Ishikawa (cell line): ENCODE data around the gene NTNG1.

Experiments
- CEBPB ChIP-seq: IDR thresholded peaks from 2 replicates; pipeline ENCODE4 v1.6.1; 2012
- CREB1 ChIP-seq: IDR thresholded peaks from 2 replicates; pipeline ENCODE4 v1.6.1; 2012; ENCODE audit warnings: low read depth
- EGR1 ChIP-seq: IDR thresholded peaks from 2 replicates; pipeline ENCODE4 v1.6.1; 2012
- EP300 ChIP-seq: IDR thresholded peaks from 2 replicates; pipeline ENCODE4 v1.6.1; 2012; ENCODE audit warnings: borderline replicate concordance
- FOXM1 ChIP-seq: IDR thresholded peaks from 2 replicates; pipeline ENCODE4 v1.6.1; 2012; ENCODE audit warnings: low read depth, borderline replicate concordance
- MAX ChIP-seq: IDR thresholded peaks from 2 replicates; pipeline ENCODE4 v1.6.1; 2012
- NFIC ChIP-seq: IDR thresholded peaks from 2 replicates; pipeline ENCODE4 v1.6.1; 2012
- RAD21 ChIP-seq: IDR thresholded peaks from 2 replicates; pipeline ENCODE4 v1.6.1; 2012; ENCODE audit warnings: low read depth
- REST ChIP-seq: IDR thresholded peaks from 2 replicates; pipeline ENCODE4 v1.6.1; 2012; ENCODE audit warnings: low read depth, mild to moderate bottlenecking
- TAF1 ChIP-seq: IDR thresholded peaks from 2 replicates; pipeline ENCODE4 v1.6.1; 2012; ENCODE audit warnings: low read depth, mild to moderate bottlenecking
- TCF12 ChIP-seq: IDR thresholded peaks from 2 replicates; pipeline ENCODE4 v1.6.1; 2012; ENCODE audit warnings: low read depth
- TEAD4 ChIP-seq: IDR thresholded peaks from 2 replicates; pipeline ENCODE4 v1.6.1; 2012
- USF1 ChIP-seq: IDR thresholded peaks from 2 replicates; pipeline ENCODE4 v1.6.1; 2012
- YY1 ChIP-seq: IDR thresholded peaks from 2 replicates; pipeline ENCODE4 v1.6.1; 2012; ENCODE audit warnings: low read depth
- ZBTB7A ChIP-seq: IDR thresholded peaks from 2 replicates; pipeline ENCODE4 v1.6.1; 2012; ENCODE audit warnings: low read depth

NTNG1 gene

GRCh38 chr1:107327446-107327845 is 186.6 kb downstream of the NTNG1 start:
- TF ChIP-seq EGR1 = no peak
- no peak for TF ChIP-seq NFIC
- no peak for TF ChIP-seq FOXM1

- TF ChIP-seq YY1 = no peak
- TF ChIP-seq TCF12 = no peak
- no peak for TF ChIP-seq RAD21
- TF ChIP-seq EGR1 = no peak
- TF ChIP-seq ZBTB7A = no peak
- no peak for TF ChIP-seq FOXM1
- TF ChIP-seq TEAD4 = no peak
- no peak for TF ChIP-seq USF1
- TF ChIP-seq TAF1 = no peak
- TF ChIP-seq NFIC = no peak
- no peak for TF ChIP-seq EP300
- no peak for TF ChIP-seq MAX
- TF ChIP-seq CREB1 = no peak
- no peak for TF ChIP-seq REST
Measured at GRCh38 chr1:107328087-107328486, 187.2 kb downstream of the NTNG1 start.

- TF ChIP-seq RAD21 (no peak), REST (no peak), TCF12 (no peak), USF1 (no peak), CEBPB (no peak), YY1 (no peak), EGR1 (no peak), TEAD4 (no peak), NFIC (no peak), TAF1 (no peak), ZBTB7A (no peak), FOXM1 (no peak), EP300 (no peak), CREB1 (no peak), MAX (no peak)
Measured at GRCh38 chr1:107339775-107340174, 198.9 kb downstream of the NTNG1 start.

- TF ChIP-seq MAX (no peak), NFIC (no peak)
Measured at GRCh38 chr1:107342316-107342715, 201.5 kb downstream of the NTNG1 start.

GRCh38 chr1:107342768-107343167 is 201.9 kb downstream of the NTNG1 start:
- TF ChIP-seq MAX = no peak
- TF ChIP-seq FOXM1 = no peak
- no peak for TF ChIP-seq USF1
- TF ChIP-seq CEBPB = no peak
- TF ChIP-seq TCF12 = no peak
- TF ChIP-seq TEAD4 = no peak

GRCh38 chr1:107343601-107344000 is 202.8 kb downstream of the NTNG1 start:
- TF ChIP-seq USF1 (no peak), REST (no peak), TCF12 (no peak)
